PC-9 (cell line): ENCODE results near the gene GID4.

Experiments used
- EZH2 ChIP-seq: fragments of 200-600 bp; sonication (generic); IDR thresholded peaks from 2 replicates; pipeline ENCODE4 v1.8.0; 2017; ENCODE audit warnings: antibody characterized with exemption, low read depth
- TF ChIP-seq, protein P1 (sequence below): fragments of 200-600 bp; sonication (generic); conservative IDR thresholded peaks from 2 replicates; pipeline ENCODE4 v1.6.1; 2017; ENCODE audit warnings: mixed run types, antibody characterized with exemption, mild to moderate bottlenecking, moderate library complexity

DNA sequence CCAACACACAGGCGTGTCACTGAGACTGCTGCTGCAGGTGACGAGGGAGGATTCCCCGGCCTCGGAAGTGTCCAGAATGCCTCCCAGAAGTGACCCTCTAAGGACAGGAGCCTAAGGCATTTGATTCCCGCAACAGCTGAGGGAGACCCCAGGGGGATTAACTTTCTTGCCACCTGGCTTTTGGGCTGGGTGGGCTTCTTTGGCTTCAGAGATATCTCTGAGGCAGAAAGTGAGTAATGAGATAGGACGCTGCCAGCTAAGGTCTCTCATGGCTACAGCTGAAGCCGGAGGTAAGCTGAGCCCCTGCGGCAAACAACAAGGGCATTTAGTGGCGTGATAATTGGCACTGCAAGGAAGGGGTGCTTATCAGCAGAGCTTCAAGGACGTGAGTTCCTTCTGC, 49.6 kb upstream of the GID4 start:
- TF ChIP-seq, protein P1, sequence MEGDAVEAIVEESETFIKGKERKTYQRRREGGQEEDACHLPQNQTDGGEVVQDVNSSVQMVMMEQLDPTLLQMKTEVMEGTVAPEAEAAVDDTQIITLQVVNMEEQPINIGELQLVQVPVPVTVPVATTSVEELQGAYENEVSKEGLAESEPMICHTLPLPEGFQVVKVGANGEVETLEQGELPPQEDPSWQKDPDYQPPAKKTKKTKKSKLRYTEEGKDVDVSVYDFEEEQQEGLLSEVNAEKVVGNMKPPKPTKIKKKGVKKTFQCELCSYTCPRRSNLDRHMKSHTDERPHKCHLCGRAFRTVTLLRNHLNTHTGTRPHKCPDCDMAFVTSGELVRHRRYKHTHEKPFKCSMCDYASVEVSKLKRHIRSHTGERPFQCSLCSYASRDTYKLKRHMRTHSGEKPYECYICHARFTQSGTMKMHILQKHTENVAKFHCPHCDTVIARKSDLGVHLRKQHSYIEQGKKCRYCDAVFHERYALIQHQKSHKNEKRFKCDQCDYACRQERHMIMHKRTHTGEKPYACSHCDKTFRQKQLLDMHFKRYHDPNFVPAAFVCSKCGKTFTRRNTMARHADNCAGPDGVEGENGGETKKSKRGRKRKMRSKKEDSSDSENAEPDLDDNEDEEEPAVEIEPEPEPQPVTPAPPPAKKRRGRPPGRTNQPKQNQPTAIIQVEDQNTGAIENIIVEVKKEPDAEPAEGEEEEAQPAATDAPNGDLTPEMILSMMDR = no peak
- no peak for TF ChIP-seq EZH2
